GM10847 (cell line): ENCODE data around the gene FANCD2.

ENCODE experiments used
- POLR2A ChIP-seq: IDR thresholded peaks from 2 replicates; pipeline ENCODE4 v1.6.1; 2011; ENCODE audit not compliant: insufficient read length; ENCODE audit errors: extremely low read depth

The FANCD2 gene

DNA sequence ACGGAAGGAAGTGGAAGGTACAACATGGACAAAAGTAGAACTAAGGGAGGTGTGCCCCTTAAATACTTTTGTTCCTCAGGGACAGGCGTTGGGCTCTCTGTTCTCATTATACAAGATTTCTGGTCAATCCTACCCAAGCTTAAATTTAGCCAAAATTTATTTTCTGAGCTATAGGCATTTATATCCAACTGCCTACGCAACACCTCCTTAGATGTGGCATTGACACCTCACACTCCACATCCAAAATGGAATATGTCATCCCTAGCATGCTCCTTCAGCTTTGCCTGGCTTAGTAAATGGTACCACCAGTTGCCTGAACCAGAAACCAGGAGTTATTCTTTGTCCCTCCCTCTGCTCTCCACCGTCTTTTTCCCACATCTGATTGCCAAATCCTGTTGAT, 55.6 kb downstream of the FANCD2 start:
- no peak for TF ChIP-seq POLR2A

- TF ChIP-seq POLR2A, result no peak
Measured at GRCh38 chr3:10085738-10086137, 59.5 kb downstream of the FANCD2 start.

- no peak for TF ChIP-seq POLR2A
Measured at GRCh38 chr3:10088256-10088655, 62.0 kb downstream of the FANCD2 start.

GRCh38 chr3:10090179-10090578, 63.9 kb downstream of the FANCD2 start:
- TF ChIP-seq POLR2A, result no peak

DNA sequence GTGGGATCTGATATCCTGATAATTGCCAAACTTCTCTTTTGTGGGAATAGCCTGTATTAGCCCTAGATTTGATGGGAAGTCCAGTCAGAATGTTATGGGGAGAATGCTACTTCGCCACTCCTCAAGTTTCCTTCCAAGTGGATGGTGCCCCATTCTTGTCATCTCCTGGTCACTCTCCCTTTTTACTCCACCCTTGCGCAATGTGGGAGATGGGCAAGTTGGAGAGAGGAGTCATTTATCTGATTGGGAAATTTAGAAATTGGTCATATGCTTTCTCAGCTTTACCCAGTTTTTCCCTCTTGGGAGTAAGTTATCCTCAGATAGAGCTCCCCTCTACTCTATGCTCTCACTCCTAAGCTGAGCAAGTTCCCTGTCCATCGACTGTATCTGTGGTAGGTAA, 67.4 kb downstream of the FANCD2 start:
- TF ChIP-seq POLR2A, result no peak

DNA sequence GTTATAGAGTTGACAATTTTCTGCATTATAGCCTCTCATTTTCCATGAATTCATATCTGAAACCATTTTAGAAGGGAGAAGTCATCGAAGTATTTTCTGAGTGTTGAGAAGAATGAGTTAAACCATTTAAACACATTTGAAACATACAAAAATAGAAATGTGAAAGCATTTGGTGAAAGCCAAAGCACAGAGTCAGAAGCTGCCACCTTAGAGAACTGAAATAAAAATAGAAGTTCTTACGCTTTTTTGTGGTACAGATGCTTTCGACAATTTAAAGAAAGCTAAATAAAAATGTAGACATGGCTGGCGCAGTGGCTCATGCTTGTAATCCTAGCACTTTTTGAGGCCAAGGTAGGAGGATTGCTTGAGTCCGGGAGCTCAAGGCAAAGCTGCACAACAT, 72.8 kb downstream of the FANCD2 start:
- TF ChIP-seq POLR2A, result no peak

GRCh38 chr3:10106919-10107318, 80.7 kb downstream of the FANCD2 start:
- TF ChIP-seq POLR2A, result no peak

DNA sequence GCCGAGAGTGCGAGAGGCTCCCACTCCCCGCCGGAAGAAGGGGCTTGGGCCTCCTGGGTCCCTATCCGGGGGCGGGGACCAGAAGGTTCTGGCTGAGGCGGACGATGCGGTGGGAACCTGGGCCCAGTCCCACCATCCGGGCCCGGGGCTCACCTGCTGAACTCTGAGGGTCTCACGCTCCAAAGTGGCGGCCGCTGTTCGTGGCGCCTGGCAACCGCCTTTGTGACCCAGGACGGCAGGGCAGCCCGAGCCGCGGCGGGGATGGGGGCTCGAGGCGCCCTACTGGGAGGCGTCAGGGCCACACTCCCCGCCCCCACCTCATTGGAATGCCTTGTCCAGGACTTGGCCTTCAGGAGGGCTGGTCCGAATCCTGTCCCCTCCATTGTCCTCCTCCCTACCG, 81.9 kb downstream of the FANCD2 start, which contains the start of gene FANCD2OS:
FANCD2OS (minus strand) TSS at position 165 of the 400 bp plus-strand sequence. CDS start 3,481 bp downstream, outside the sequence.
- TF ChIP-seq POLR2A, result no peak

DNA sequence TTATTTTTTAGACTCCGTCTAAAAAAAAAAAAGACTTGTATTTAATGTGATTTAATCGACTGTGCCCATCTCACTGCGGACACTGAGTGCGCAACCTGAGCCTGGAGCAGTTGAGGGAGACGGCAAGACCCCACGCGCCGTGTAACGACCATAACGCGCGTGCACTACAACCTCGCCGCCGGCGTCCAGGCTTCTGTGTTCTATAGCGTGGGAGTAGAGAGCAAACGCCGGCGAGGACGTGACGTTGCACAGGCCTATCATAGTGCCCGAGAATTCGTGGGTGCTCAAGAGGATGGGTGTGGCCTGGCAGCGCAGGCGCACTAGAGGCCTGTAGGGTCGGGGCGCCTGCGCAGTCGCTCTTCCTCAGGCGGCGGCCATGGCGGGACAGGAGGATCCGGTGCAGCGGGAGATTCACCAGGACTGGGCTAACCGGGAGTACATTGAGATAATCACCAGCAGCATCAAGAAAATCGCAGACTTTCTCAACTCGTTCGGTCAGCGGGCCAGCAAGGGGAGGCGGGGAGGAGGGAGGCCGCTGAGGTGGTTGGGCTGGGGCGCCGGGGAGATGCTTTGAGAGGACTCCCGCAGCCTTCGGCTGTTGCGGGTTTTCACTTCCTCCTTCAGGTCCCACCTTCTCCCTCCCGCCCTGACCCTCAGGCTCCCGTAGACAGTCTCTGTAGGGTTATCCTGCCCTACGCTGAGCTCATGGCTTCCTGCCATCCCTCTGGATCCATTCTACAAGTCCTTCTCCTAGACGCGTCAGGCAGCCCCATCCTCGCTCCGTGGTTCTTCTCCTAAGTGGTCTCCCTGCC, 89.3 kb downstream of the FANCD2 start, which contains the start of gene BRK1:
BRK1 (plus strand) TSS at position 350 of the 812 bp plus-strand sequence; CDS start at position 377, 27 bp downstream.
- peak; percentile 98 for TF ChIP-seq POLR2A

DNA sequence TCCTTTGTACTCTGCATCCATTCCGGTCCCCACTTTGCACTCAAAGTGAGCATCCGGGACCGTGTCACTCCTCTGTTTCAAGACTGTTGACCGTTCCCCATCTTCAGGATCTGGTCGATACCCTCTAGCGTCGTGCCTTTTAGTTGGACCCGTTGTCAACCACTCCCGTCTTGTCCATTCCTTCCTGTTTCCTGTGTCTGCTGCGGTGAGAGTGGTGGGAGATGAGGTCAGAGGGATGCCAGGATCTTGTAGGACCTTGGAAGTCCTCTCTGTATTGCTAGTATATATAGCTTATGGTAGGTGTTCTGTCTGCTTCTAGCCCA, 89.9 kb downstream of the FANCD2 start:
- TF ChIP-seq POLR2A, result no peak

DNA sequence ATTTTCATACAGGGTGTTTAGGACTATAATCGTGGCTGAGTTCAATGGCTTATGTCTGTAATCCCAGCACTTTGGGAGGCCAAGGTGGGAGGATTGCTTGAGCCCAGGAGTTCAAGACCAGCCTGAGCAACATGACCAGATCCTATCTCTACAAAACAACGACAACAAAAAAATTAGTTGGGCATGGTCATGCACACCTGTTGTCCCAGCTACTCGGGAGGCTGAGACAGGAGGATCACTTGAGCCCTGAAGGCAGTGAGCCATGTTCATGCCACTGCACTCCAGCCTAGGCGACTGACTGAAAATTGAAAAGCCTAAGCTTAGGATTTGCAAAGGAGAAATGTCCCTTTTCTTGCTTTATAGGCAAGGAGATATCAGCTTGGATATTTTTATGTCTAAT, 90.7 kb downstream of the FANCD2 start:
- no peak for TF ChIP-seq POLR2A

GRCh38 chr3:10119376-10119775, 93.1 kb downstream of the FANCD2 start:
- no peak for TF ChIP-seq POLR2A

DNA sequence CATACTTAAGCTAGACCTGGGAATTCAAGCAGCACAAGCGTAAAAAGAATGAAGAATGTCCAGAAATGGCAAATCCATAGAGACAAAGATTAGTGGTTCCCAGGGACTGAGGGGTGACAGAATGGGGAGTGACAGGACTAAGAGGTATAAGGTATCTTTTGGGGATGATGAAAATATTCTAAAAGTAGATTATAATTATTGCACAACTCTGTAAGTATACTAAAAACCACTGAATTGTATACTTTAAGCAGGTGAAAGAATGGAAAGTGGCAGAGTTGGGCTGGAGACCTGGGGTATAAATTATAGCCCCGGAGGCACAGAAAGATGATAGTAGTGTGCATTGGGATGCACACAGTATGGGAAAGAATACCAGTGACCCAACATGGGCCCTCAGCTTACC, 94.8 kb downstream of the FANCD2 start:
- no peak for TF ChIP-seq POLR2A

DNA sequence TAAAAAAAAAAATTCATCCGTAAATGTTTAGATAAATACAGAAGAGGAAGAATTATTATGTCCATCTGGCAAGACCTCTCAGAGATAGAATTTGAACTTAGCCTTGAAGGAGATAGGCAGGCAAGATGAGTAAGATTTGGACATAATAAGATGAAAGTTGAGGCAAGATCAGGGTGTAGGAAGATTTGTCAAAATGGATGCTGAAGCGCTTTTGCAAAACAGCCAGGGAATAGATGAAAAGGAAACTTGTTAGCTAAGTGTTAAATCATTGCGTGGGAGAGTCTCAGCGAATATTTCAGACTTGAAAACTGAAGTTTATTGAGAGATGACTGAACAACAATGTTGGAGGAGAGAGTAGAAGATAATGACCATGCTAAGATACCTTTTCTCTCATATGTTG, 96.5 kb downstream of the FANCD2 start:
- TF ChIP-seq POLR2A, result no peak

DNA sequence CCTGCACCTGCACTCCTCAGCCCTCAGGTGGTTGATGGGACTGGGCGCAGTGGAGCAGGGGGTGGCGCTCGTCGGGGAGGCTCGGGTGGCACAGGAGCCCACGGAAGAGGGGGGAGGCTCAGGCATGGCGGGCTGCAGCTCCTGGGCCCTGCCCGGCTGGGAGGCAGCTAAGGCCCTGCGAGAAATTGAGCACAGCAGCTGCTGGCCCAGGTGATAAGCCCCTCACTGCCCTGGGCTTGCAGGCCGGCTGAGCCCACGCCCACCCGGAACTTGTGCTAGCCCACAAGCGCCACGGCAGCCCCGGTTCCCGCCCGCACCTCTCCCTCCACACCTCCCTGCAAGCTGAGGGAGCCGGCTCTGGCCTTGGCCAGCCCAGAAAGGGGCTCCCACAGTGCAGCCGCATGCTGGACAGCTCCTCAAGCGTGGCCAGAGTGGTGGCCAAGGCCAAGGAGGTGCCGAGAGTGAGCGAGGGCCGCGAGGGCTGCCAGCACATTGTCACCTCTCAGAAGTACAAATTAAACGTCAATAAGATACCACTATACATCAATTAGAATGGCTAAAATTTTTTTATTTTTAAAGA, 110.3 kb downstream of the FANCD2 start:
- TF ChIP-seq POLR2A, result no peak

- no peak for TF ChIP-seq POLR2A
Measured at GRCh38 chr3:10137178-10137577, 110.9 kb downstream of the FANCD2 start.
